Measurements from ENCODE around the gene CGRRF1.

GRCh38 chr14:54562334-54562733, 52.6 kb downstream of the CGRRF1 start:
- TF ChIP-seq CTCF (IDR thresholded peaks at IDR 0.05; ENCODE audit: insufficient read depth, low read depth, low read length), result no peak
- no peak for TF ChIP-seq EZH2 (IDR thresholded peaks at IDR 0.05; ENCODE audit: insufficient read depth, low read length)

All from astrocyte (in vitro differentiated cells and primary cell).